Measurements from ENCODE around the gene PLEKHO2.

The PLEKHO2 gene

GRCh38 chr15:64892847-64893403 lies 51.2 kb downstream of the PLEKHO2 start:
- no peak for DNase-seq (ENCODE audit: low spot score)

DNA sequence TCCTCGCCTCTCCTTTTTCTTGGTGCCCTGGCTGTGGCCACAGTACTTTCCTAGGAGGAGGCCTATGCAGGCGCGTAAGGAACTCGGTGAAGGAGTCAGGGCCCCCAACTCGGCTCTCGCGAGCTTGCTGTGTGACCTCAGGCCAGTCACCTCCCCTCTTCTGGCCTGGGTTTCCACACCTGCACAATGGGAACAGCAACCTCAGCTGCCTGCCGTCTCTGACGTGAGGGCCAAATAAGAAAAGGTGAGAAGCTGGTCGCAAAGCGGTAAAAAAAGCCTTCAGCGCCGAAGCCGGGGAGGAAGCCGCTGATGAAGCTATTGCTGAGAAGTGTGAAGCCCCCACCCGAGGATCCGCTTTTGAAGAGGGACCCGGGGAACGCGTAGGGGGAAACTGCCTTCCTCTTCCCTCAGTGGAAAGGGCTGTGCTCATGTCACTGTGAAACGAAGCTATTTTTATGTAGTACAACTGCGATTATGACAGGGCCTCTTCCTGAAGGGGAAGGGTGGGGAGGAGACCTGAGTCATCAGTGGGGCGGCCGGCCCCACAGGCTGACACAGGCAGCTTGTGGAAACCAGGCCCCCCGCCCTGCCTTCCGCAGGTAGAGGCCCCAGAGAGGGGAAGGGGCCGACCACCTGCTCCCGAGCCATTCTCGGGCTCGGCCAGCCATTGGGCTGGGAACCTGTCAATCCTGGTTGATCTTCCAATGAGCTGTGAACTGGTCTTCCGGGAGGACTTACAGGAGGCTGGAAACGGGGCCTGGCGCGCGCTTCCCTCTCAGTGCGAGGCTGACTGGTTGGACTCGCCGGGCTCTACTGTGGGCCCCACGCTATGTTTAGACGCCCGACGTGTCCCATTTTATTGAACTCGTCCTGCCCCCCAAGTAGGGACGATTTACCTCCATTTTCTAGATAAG lies 52.0 kb downstream of the PLEKHO2 start:
- DNase-seq (ENCODE audit: low spot score) = no peak

DNA sequence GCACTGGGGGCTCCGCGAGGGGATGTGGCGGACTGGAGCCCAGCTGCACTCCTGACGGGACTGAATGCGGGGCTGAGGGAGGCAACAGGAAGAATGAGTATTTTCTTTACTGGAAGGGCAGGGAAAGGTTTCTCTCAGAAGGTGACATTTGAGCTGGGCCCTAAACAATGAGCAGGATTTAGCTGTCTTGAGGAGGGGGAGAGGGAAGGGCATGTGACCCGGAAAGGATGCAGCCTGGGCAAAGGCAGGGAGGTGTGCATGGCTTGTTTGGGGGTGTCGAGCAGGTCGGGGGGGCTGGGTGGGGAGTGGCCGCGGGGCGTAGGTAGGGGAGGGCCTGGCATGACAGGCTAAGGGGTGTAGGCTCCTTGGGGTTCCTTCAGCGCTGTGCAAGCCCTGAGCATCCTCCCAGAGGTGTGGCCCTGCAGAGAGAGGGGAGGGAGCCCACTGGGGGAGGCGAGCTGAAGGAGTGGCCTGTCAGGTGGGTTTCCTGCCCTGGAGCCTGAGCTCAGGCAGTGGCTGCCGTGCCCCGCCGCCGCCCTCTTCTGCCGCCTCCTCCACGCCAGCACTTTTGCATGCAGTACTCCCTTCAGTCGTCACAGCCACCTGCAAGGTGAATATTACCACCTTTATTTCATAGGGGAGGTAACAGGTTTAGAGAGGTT lies 52.8 kb downstream of the PLEKHO2 start:
- no peak for DNase-seq (ENCODE audit: low spot score)

DNA sequence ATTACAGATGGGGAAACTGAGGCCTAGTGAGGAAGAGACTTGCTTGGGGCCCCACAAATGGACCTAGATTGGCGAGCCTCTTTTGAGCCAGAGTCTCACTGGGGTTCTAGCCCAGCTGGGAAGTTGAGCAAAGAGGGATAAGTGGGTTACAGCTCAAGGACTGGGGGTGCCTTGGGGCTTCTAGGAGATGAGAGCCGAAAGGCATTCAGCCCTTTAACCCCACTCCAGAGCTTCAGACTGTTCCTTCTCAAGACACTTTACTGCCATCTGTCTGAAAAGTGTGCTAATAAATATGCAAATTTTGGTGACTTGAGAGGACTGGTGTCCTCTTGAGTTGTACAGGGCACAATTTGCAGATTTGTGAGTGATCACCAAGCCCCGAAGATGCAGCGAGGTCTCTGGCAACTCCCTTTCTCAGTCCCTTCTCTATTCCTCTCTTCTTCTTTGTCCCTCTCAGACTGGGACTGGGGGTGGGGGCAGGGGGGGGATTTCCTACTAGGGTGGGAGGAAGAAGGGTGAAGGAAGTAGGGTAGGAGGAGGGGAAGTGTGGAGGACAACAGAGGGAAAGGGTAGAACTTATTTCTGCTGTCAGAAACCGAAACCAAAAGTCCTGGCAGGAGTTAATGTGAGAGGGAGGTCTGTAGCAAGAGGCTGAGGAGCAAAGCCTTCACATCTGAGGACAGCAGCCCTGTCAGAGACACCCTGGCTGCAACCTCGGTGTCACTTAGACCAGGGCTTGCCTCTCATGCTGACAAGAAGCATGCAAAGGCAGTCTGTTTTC lies 53.8 kb downstream of the PLEKHO2 start:
- DNase-seq (ENCODE audit: low spot score) = no peak

GRCh38 chr15:64896371-64897069 lies 54.8 kb downstream of the PLEKHO2 start:
- no peak for DNase-seq (ENCODE audit: low spot score)

GRCh38 chr15:64897345-64897985 lies 55.8 kb downstream of the PLEKHO2 start:
- no peak for DNase-seq (ENCODE audit: low spot score)

DNA sequence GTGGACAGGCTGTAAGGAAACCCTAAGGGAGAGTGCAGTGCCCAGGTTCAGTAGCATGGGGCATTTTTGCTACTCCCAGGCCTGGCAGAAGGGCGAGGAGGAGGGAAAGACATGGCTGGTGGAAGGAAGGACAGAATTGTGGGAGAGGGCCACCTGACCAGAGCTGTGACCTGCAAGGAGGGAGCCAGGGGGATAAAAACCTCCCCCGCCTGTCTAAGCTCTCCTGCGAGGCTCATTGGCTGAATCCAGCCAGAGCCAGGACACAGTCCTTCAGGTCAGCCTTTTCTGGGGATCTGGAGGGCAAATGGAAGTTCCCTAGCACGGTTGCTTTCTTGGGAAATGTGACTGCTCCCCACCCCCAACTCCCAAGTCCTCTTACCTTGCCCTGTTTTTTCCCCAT lies 56.7 kb downstream of the PLEKHO2 start:
- no peak for DNase-seq (ENCODE audit: low spot score)

- no peak for DNase-seq (ENCODE audit: low spot score)
Observed at GRCh38 chr15:64901141-64901540, 59.4 kb downstream of the PLEKHO2 start.

DNA sequence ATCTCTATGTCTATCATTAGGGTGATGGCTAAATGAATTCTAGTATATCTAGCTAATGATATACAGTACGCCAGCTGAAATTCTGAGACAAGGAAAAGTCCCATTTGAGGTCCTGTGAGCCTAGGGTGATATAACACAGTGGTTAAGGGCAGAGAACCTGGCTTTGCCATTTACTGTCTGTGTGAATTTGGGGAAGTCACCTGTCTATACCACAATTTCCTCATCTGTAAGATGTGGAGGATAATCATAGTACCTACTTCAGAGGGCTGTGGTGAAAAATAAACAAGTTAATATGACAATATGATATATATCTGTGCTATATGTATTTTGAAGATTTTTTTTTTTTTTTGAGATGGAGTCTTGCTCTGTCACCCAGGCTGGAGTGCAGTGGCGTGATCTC lies 60.2 kb downstream of the PLEKHO2 start:
- no peak for DNase-seq (ENCODE audit: low spot score)

DNA sequence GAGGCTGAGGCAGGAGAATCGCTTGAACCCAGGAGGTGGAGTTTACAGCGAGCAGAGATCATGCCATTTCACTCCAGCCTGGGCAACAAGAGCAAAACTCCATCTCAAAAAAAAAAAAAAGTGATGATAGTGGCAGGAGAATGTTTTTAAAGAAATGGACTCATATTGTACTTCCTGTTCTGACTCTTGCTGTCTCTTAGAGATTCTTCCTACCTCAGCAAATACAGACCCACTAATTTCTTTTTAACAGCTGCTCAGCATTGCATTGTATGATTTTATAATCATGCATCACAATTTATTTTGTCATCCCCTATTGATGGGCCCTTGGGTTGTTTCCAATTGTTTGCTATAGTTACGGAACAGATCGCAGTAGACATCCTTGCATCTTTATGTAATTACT lies 61.1 kb downstream of the PLEKHO2 start:
- DNase-seq (ENCODE audit: low spot score) = no peak

GRCh38 chr15:64903326-64903950 lies 61.7 kb downstream of the PLEKHO2 start:
- DNase-seq (ENCODE audit: low spot score) = no peak

- no peak for DNase-seq (ENCODE audit: low spot score)
Observed at GRCh38 chr15:64904189-64904588, 62.5 kb downstream of the PLEKHO2 start.

DNA sequence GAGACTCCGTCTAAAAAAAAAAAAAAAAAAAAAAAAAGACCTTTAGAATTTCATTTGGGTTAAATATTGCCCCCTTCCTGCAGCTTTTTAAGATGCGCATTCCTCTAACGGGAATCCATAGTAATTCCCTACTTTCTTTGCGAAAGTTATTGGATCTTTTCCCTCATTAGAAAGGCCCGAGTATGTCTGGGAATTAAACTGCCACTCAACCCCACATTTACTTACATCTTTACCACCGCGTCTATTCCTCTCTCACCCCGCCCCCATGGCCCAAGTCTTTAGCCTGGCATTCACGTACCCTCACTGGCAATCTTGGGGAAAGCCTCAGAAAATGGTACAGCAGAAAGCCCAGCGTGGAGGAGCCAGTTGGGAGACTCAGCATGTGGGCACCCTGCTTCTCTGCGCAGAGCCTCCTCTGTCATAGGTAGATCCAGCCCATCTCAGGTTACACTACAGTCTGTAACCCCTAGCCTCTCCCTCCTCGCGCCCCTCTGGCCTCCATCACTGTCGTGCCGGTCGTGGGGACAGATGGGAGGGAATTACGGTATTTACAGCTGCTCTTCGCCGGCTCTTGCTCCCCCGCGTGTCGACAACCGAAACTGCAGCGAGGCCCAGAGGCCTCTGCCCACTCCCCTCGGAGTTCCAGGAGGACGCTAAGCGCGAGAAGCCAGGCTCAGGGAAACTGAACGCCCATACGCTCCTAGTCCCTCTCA lies 63.6 kb downstream of the PLEKHO2 start:
- DNase-seq (ENCODE audit: low spot score) = no peak

DNA sequence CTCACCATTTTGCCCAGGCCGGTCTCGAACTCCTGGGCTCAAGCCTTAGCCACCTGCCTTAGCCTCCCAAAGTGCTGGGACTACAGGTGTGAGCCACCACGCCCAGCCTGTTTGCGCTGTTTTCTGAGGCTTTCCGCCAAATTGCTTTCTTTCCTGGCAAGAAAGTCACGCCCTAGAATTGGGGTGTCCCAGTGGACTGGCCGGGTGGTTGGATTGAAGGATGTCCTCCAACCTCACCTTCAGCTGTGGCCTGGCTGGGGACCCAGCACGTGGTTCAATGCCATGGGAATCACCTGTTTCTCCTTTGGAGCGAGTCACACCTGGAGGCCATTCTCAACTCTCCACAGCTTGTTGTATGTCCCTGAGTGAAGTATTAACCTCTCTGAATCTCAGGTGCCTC lies 64.2 kb downstream of the PLEKHO2 start:
- no peak for DNase-seq (ENCODE audit: low spot score)

DNA sequence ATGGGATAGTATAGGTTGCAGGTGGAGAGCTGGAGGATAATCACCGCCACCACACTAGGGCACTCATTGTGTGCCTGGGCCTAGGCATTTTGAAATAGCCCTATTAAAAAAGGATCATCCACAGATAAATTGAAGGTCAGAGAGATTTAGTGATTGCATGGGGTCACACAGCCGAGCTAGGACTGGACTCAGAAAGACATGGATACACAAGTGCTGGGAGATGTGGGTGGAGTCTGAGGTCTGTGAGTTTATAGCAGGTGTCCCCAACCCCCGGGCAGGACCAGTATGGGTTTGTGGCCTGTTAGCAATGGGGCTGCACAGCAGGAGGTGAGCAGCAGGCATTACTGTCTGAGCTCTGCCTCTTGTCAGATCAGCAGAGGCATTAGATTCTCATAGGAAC lies 64.7 kb downstream of the PLEKHO2 start:
- no peak for DNase-seq (ENCODE audit: low spot score)

DNA sequence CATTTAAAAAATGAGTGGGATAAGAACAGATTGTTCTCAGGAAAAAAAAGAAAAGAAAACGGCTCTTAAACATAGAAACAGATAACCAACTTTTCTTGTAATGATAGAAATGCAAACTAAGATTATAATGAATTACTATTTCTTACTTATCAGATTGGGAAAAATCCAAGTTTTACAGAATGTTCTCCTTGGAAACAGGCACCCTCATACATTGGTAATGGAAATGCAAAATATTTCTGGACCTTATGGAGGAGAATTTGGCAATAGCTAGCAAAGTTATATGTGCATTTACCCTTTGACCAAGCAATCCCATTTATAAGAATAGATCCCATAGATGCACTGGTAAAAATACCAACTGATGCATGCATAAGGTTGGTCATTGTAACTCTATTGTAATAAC lies 66.3 kb downstream of the PLEKHO2 start:
- DNase-seq (ENCODE audit: low spot score) = no peak

- DNase-seq (ENCODE audit: low spot score) = no peak
Observed at GRCh38 chr15:64909546-64909945, 67.8 kb downstream of the PLEKHO2 start.

DNA sequence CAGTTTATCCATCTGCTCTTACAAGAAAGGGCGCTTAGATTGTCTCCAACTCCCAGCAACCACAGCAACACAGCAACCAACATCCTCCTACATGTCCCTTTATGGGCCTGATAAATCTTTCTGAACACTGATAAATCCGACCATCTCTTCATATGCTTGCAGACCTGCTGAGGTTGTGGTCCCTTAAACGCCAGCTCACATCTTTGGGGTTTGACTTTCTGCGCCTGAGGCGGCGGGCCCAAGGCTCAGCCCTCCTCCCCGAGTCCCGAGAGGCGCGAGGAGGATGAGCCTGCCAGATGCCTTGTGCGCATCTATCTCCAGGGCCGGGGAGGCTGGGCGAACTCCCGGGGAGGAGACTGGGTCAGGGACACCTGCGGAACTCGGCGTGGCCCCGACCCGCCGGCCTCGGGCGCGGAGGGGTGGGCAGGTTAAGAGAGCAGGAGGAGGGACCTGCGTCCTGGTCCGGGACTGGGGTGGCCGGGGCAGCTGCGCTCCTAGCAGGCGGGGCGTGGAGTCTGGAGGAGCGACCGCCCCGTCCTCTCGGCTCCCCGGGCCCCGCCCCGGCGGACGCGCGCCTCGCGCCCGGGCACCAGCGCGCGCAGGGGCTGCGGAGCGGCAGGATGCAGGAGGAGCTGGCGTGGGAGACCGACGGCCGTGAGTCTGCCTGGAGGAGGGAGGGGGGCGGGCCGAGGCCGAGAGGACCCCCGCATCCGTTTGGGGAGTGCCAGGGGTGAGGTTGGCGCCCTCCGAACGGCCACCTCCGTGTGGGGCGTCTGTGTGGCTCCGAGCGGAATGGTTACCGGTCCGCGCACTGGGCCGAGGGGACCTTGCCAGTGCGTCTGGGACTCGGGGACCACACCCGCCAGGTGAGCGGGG lies 69.8 kb downstream of the PLEKHO2 start, which contains the start of gene ANKDD1A:
TSS of gene ANKDD1A (plus strand) at position 592 of the 876 bp plus-strand sequence. CDS start at position 621, 29 bp downstream.
- DNase-seq (ENCODE audit: low spot score) = peak; percentile 56
